Neural cell (in vitro differentiated cells): ENCODE measurements around the gene UBE2QL1. TPM values are rescaled to one million over a fixed set of nuclear protein-coding genes. Genes with fewer than 3 reads are reported as not detected.

ENCODE experiments used
- H2AFZ ChIP-seq: fragments of 200-600, 300-800 bp; sonication (generic), shearing (Covaris generic); 2 replicates; pipeline ENCODE4 v1.6.0; 2014; ENCODE audit warnings: low read depth, mild to moderate bottlenecking, antibody characterized with exemption, low read length, moderate library complexity
- H3F3A ChIP-seq: fragments of 200-600 bp; shearing (Covaris generic); 2 replicates; pipeline ENCODE4 v1.6.1; 2016; ENCODE audit warnings: mild to moderate bottlenecking, moderate library complexity, mixed read lengths, antibody characterized with exemption, low read length; ENCODE audit not compliant: insufficient read depth, poor library complexity, severe bottlenecking
- H3K27ac ChIP-seq: fragments of 200-600, 300-800 bp; sonication (generic), shearing (Covaris generic); 2 replicates; pipeline ENCODE4 v1.5.1; 2014; ENCODE audit warnings: mild to moderate bottlenecking, low read length, moderate library complexity
- H3K27me3 ChIP-seq: fragments of 300-800, 200-600 bp; sonication (generic), shearing (Covaris generic); 2 replicates; pipeline ENCODE4 v1.6.0; 2014; ENCODE audit warnings: mild to moderate bottlenecking, low read depth, low read length, moderate library complexity; ENCODE audit not compliant: insufficient read depth
- H3K36me3 ChIP-seq: fragments of 300-800, 200-600 bp; sonication (generic), shearing (Covaris generic); 2 replicates; pipeline ENCODE4 v1.5.1; 2014; ENCODE audit warnings: mild to moderate bottlenecking, antibody characterized with exemption, low read length, moderate library complexity; ENCODE audit not compliant: insufficient read depth
- H3K4me2 ChIP-seq: fragments of 300-800, 200-600 bp; sonication (generic), shearing (Covaris generic); 2 replicates; pipeline ENCODE4 v1.6.0; 2014; ENCODE audit warnings: mild to moderate bottlenecking, low read length
- H3K4me3 ChIP-seq: fragments of 300-800, 200-600 bp; sonication (generic), shearing (Covaris generic); 2 replicates; pipeline ENCODE4 v1.5.1; 2014; ENCODE audit warnings: mild to moderate bottlenecking, low read length, moderate library complexity
- H3K79me2 ChIP-seq: fragments of 200-600 bp; shearing (Covaris generic); replicated peaks from 2 replicates; pipeline ENCODE4 v1.6.0; 2014; ENCODE audit warnings: mild to moderate bottlenecking, low read length, moderate library complexity; ENCODE audit not compliant: insufficient read depth
- H3K9ac ChIP-seq: fragments of 300-800, 200-600 bp; sonication (generic), shearing (Covaris generic); 2 replicates; pipeline ENCODE4 v1.6.1; 2016; ENCODE audit warnings: mild to moderate bottlenecking, low read length, mixed read lengths
- H3K9me2 ChIP-seq: fragments of 200-600 bp; shearing (Covaris generic); 2 replicates; pipeline ENCODE4 v1.6.1; 2016; ENCODE audit warnings: mild to moderate bottlenecking, low read length, mixed read lengths; ENCODE audit not compliant: insufficient read depth
- H3K9me3 ChIP-seq: fragments of 200-600, 300-800 bp; sonication (generic), shearing (Covaris generic); 2 replicates; pipeline ENCODE4 v1.6.1; 2016; ENCODE audit warnings: mild to moderate bottlenecking, mixed run types, low read length, moderate library complexity, mixed read lengths
- H4K20me1 ChIP-seq: fragments of 200-600 bp; shearing (Covaris generic); 2 replicates; pipeline ENCODE4 v1.6.1; 2016; ENCODE audit warnings: mild to moderate bottlenecking, mixed run types; ENCODE audit not compliant: insufficient read depth
- CTCF ChIP-seq: fragments of 450-650 bp; IDR thresholded peaks from 2 replicates; pipeline ENCODE4 v1.5.1; 2014; ENCODE audit warnings: antibody characterized with exemption, mild to moderate bottlenecking, moderate library complexity; ENCODE audit not compliant: poor library complexity, severe bottlenecking
- EP300 ChIP-seq: fragments of 450-650 bp; conservative IDR thresholded peaks from 2 replicates; pipeline ENCODE4 v1.6.1; 2014; ENCODE audit warnings: antibody characterized with exemption, mild to moderate bottlenecking, moderate library complexity; ENCODE audit not compliant: poor library complexity, severe bottlenecking
- EZH2 ChIP-seq: fragments of 200-600, 300-800 bp; shearing (Covaris generic), sonication (generic); IDR thresholded peaks from 2 replicates; pipeline ENCODE4 v1.6.1; 2014; ENCODE audit warnings: antibody characterized with exemption, low read length, borderline replicate concordance, mild to moderate bottlenecking; ENCODE audit not compliant: insufficient read depth, poor library complexity, severe bottlenecking
- MXI1 ChIP-seq: fragments of 450-650 bp; conservative IDR thresholded peaks from 2 replicates; pipeline ENCODE4 v1.6.1; 2014; ENCODE audit warnings: antibody characterized with exemption, mild to moderate bottlenecking; ENCODE audit not compliant: poor library complexity, severe bottlenecking
- POLR2AphosphoS5 ChIP-seq: IDR thresholded peaks from 2 replicates; pipeline ENCODE4 v1.6.1; 2012
- RAD21 ChIP-seq: fragments of 450-650 bp; conservative IDR thresholded peaks from 2 replicates; pipeline ENCODE4 v1.6.1; 2014; ENCODE audit warnings: antibody characterized with exemption, mild to moderate bottlenecking, moderate library complexity
- REST ChIP-seq: IDR thresholded peaks from 2 replicates; pipeline ENCODE4 v1.6.1; 2012; ENCODE audit warnings: borderline replicate concordance
- SMC3 ChIP-seq: fragments of 450-650 bp; conservative IDR thresholded peaks from 2 replicates; pipeline ENCODE4 v1.6.1; 2014; ENCODE audit warnings: antibody characterized with exemption, mild to moderate bottlenecking, moderate library complexity; ENCODE audit not compliant: poor library complexity
- TAF1 ChIP-seq: IDR thresholded peaks from 2 replicates; pipeline ENCODE4 v1.6.1; 2012; ENCODE audit warnings: low read depth
- polyA plus RNA-seq: library from polyadenylated mRNA; depleted of rRNA; stranded (reverse); fragments of >200 nt; gene quantifications from 2 replicates; pipeline ENCODE4 v1.2.3, GENCODE V29; 2014

Gene UBE2QL1
- polyA plus RNA-seq, 1 donor from 2014 or later, result 13.8 TPM

DNA sequence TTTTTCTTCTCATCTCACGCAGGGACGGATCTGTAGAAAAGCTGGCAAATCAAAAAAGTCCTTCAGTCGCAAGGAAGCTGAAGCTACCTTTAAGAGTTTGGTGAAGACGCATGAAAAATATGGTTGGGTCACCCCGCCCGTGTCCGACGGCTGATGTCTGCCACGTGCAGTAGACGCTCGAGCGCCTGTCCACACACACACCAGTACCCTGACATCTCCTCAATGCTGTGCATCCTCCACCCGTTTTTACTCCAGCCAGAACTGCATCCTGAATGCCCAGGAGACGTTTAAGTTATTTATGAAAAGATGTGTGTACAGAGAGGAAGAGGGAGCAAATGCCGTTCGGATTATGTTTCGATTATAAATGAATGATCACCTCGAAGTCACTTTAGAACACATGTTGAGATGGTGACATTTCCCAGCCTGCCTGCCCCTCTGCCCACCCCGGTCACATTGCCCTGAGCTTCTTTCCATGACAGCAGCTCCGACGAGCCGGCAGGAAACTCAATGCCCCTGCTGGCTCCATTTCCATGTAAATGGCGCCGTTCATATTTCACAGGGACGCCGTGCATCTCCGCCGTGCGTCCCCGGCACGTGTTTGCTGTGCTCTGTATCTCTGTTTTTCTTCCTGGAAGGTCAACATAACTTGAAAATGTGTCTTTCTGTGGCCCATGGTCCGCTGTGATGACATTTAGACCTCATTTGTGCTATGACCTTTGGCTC lies 42.7 kb downstream of the UBE2QL1 start:
- no peaks in the 10 kb centered on the region for H3F3A ChIP-seq
- no peak overlapping the region for H3K4me3 ChIP-seq
- H2AFZ ChIP-seq, result no peak overlapping the region

GRCh38 chr5:6491919-6492290 lies 43.2 kb downstream of the UBE2QL1 start:
- Histone ChIP-seq H3K9ac (no peak overlapping the region), H4K20me1 (no peaks in the 10 kb centered on the region), H3K27me3 (no peaks in the 10 kb centered on the region), H3K9me3 (no peaks in the 10 kb centered on the region), H3K36me3 (peaks cover 7% of the 10 kb centered on the region), H3K9me2 (no peaks in the 10 kb centered on the region), H3K4me3 (no peak overlapping the region), H3K27ac (no peak overlapping the region), H2AFZ (no peak overlapping the region), H3K4me2 (no peak overlapping the region), H3F3A (no peaks in the 10 kb centered on the region), H3K79me2 (no peaks in the 10 kb centered on the region)
- TF ChIP-seq EZH2 (no peak), REST (no peak)

More for the DNA sequence above, 42.7 kb downstream of the UBE2QL1 start:
- TF ChIP-seq SMC3 (no peak), RAD21 (no peak), REST (no peak), EZH2 (no peak), EP300 (no peak), CTCF (no peak), MXI1 (no peak), POLR2AphosphoS5 (no peak), TAF1 (no peak)
- no peaks in the 10 kb centered on the region for H4K20me1 ChIP-seq
- H3K79me2 ChIP-seq, result no peaks in the 10 kb centered on the region
- peaks cover 7% of the 10 kb centered on the region for H3K36me3 ChIP-seq
- H3K4me2 ChIP-seq, result no peak overlapping the region
- H3K9me2 ChIP-seq, result no peaks in the 10 kb centered on the region
- no peak overlapping the region for H3K9ac ChIP-seq
- H3K27ac ChIP-seq, result no peak overlapping the region
- H3K27me3 ChIP-seq, result no peaks in the 10 kb centered on the region
- no peaks in the 10 kb centered on the region for H3K9me3 ChIP-seq
